Breast epithelium (tissue), 4 donors: ENCODE data around the gene FAH. TPM values are rescaled to one million over a fixed set of nuclear protein-coding genes. Genes with fewer than 3 reads are reported as not detected.

Experiments used
- DNase-seq, 2 donors: peaks; one replicate each; pipeline ENCODE4 v3.0.0-alpha.2; 2019; ENCODE audit warnings: low spot score in 2 of 2
- H3K27ac ChIP-seq, 2 donors: fragments of 200-600 bp; sonication (generic) in 1 of 2; one replicate each; pipeline ENCODE4 v1.5.1; 2016 to 2019; ENCODE audit warnings: mild to moderate bottlenecking in 1 of 2
- H3K27me3 ChIP-seq, 2 donors: fragments of 200-600 bp; sonication (generic) in 1 of 2; one replicate each; pipeline versions ENCODE4 v1.5.1 to v1.6.0; 2017 to 2019; ENCODE audit warnings: control low read depth in 1 of 2, mild to moderate bottlenecking in 1 of 2
- H3K36me3 ChIP-seq: fragments of 200-600 bp; one replicate; pipeline ENCODE4 v1.5.1; 2019
- H3K4me1 ChIP-seq, 2 donors: fragments of 200-600 bp; sonication (generic); one replicate each; pipeline ENCODE4 v1.5.1; 2016 to 2019; ENCODE audit warnings: control low read depth in 1 of 2
- H3K4me3 ChIP-seq, 3 donors: fragments of 200-600 bp; sonication (generic); 1 replicate in 2 of 3; 2 replicates in 1 of 3; pipeline ENCODE4 v1.5.1; 2016 to 2019; ENCODE audit warnings: mild to moderate bottlenecking in 3 of 3, moderate library complexity in 2 of 3
- H3K9me3 ChIP-seq, 2 donors: fragments of 200-600 bp; sonication (generic) in 1 of 2; one replicate each; pipeline ENCODE4 v1.5.1; 2016 to 2019; ENCODE audit warnings: control low read depth in 1 of 2
- POLR2A ChIP-seq: fragments of 450-650 bp; IDR thresholded peaks from one replicate; pipeline ENCODE4 v1.6.1; 2016; ENCODE audit warnings: antibody characterized with exemption, mild to moderate bottlenecking, moderate library complexity
- POLR2AphosphoS5 ChIP-seq, 3 donors: sonication (generic); formaldehyde crosslinking; IDR thresholded peaks; one replicate each; pipeline ENCODE4 v1.6.1; 2017; ENCODE audit warnings: antibody characterized with exemption in 3 of 3
- intact Hi-C: fragments of 100-400 bp; cut with DNase I; formaldehyde crosslinking; loops from one replicate; pipeline ENCODE4 v1.15.1; 2023; ENCODE audit warnings: low total_unique reads
- total RNA-seq, 3 donors: library from RNA; depleted of rRNA; stranded (reverse); fragments of >200 nt; gene quantifications; one replicate each; pipeline ENCODE4 v1.1.0, GENCODE V29; 2016
- TF ChIP-seq, protein P1 (sequence below), 3 donors: fragments of 450-650 bp; IDR thresholded peaks; one replicate each; pipeline ENCODE4 v1.5.1; 2016 to 2017; ENCODE audit warnings: antibody characterized with exemption in 3 of 3, mild to moderate bottlenecking in 3 of 3, moderate library complexity in 3 of 3

FAH gene
- total RNA-seq, 3 donors from 2014 or later = 48.8 to 164 (median 50.9) TPM

DNA sequence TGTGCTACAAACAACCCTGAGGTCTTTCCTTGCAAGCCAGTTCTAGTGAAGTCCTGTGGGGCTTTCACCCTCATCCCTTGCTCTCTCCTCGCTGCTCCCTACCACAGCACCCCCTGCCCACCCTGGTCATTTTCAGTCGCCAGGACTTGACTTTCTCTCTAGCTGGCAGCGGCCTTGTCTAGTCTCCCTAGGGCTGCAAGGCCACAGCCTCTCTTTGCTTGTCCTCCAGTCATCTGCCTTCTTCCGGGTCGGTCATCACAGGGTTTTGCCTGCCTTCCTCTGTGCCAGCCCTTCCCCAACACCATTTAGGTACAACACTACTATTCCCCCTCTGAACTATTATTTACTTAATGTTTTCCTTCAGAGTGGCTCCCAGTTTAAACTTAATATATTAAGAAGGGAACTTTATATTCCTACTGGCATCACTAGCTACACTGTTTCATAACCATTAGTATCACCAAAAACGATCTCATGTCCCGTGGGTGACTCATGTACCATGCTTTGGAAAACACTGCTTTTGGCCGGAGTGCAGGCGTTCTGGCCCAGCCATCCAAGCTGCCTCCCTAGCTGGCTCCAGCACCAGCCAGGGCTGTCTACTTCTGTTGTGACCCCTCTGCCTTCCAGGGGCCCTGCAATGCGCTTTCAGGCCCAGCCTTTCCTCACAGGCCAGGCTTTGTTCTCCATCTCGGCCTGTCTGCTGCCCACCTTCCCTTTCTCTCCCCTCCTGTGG, 21.4 kb downstream of the FAH start:
- intact Hi-C loops = no loop called here
- H3K4me1 ChIP-seq = peaks cover 0 to 18% of the 10 kb centered on the region in 2 donors
- H3K36me3 ChIP-seq = no peaks in the 10 kb centered on the region
- peak; percentile 76 to 80 for DNase-seq
- no peaks in the 10 kb centered on the region for H3K27me3 ChIP-seq
- no peak overlapping the region for H3K4me3 ChIP-seq
- no peaks in the 10 kb centered on the region for H3K9me3 ChIP-seq
- H3K27ac ChIP-seq = peak overlapping the region; percentile 68 to 75
- TF ChIP-seq POLR2A (no peak), POLR2AphosphoS5 (IDR thresholded peaks at IDR 0.05) (peak in 1 of 3 donors; percentile 26)
- TF ChIP-seq, protein P1, sequence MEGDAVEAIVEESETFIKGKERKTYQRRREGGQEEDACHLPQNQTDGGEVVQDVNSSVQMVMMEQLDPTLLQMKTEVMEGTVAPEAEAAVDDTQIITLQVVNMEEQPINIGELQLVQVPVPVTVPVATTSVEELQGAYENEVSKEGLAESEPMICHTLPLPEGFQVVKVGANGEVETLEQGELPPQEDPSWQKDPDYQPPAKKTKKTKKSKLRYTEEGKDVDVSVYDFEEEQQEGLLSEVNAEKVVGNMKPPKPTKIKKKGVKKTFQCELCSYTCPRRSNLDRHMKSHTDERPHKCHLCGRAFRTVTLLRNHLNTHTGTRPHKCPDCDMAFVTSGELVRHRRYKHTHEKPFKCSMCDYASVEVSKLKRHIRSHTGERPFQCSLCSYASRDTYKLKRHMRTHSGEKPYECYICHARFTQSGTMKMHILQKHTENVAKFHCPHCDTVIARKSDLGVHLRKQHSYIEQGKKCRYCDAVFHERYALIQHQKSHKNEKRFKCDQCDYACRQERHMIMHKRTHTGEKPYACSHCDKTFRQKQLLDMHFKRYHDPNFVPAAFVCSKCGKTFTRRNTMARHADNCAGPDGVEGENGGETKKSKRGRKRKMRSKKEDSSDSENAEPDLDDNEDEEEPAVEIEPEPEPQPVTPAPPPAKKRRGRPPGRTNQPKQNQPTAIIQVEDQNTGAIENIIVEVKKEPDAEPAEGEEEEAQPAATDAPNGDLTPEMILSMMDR (IDR thresholded peaks at IDR 0.05) = no peak

DNA sequence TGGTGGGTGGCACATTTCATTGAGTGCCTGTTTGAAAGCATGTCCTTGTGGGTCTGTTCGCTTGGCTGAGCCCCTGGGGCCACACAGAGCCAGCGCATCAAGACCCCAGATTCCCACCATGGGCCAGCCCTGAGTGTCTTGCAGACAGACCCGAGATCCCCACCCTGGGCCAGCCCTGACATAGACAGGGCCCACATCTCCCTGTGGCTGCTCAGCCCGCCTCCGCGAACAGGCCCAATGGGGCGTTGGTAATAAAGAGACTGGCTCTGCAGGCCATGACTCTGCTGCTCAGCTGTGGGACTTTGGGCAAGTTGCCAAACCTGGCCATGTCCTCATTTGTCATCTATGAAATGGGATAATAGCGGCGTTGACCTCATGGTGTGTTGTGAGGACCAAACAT, 22.6 kb downstream of the FAH start:
- no peaks in the 10 kb centered on the region for H3K36me3 ChIP-seq
- TF ChIP-seq, protein P1 (IDR thresholded peaks at IDR 0.05) = no peak
- TF ChIP-seq POLR2AphosphoS5 (IDR thresholded peaks at IDR 0.05) (no peak), POLR2A (no peak)
- DNase-seq = no peak
- intact Hi-C loops = no loop called here
- H3K27ac ChIP-seq = no peak overlapping the region
- H3K4me3 ChIP-seq = no peak overlapping the region
- H3K9me3 ChIP-seq = no peaks in the 10 kb centered on the region
- H3K27me3 ChIP-seq = no peaks in the 10 kb centered on the region
- peaks cover 0 to 18% of the 10 kb centered on the region in 2 donors for H3K4me1 ChIP-seq

DNA sequence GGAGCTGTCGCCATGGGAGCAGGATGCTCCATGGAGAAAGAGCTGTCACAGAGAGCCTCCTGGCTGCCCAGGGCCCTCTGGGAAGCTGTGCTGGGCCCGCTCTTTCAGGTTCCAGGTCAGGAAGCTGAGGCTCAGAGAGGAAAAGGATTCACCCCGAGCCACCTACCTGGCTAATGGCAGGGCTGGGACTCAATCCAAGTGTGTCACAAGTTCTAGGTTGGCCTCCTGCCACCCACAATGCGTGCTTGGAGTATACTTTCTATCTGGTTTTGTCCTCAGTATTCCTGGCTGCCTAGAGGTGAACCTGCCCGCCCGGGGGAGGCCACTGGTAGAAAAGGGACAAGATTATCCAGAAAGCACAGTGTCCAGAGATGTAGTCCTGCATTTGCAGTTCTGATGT, 23.6 kb downstream of the FAH start:
- Histone ChIP-seq H3K27ac (no peak overlapping the region), H3K36me3 (no peaks in the 10 kb centered on the region), H3K4me1 (peaks cover 0 to 18% of the 10 kb centered on the region in 2 donors), H3K27me3 (no peaks in the 10 kb centered on the region), H3K4me3 (no peak overlapping the region), H3K9me3 (no peaks in the 10 kb centered on the region)
- intact Hi-C loops = no loop called here
- peak; percentile 53 to 70 for DNase-seq
- TF ChIP-seq POLR2AphosphoS5 (IDR thresholded peaks at IDR 0.05) = no peak
- TF ChIP-seq, protein P1 (IDR thresholded peaks at IDR 0.05) = no peak
- no peak for TF ChIP-seq POLR2A

DNA sequence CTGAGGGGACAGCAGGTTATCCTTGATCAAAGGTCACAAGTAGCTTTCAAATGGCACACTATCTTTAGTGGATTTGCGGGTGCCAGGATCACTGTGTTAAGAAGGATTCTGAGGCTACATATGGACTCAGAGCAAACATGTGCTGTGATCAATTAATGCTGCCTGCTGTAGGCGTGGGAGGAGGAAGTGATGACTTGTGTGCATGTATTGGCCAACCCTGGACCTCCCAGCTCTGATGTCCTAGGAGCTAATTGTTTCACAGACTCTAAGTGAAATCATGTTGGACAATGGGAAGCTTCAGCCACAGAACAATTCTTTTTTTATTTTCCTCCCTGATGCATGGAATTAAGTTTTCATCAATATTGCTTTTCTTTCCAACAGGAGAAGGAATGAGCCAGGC, 24.4 kb downstream of the FAH start:
- Histone ChIP-seq H3K27me3 (no peaks in the 10 kb centered on the region), H3K4me1 (peaks cover 0 to 18% of the 10 kb centered on the region in 2 donors), H3K36me3 (no peaks in the 10 kb centered on the region), H3K4me3 (no peak overlapping the region), H3K9me3 (no peaks in the 10 kb centered on the region), H3K27ac (no peak overlapping the region)
- TF ChIP-seq, protein P1 (IDR thresholded peaks at IDR 0.05) = no peak
- TF ChIP-seq POLR2AphosphoS5 (IDR thresholded peaks at IDR 0.05) (no peak), POLR2A (no peak)
- intact Hi-C loops = no loop called here
- DNase-seq = no peak

DNA sequence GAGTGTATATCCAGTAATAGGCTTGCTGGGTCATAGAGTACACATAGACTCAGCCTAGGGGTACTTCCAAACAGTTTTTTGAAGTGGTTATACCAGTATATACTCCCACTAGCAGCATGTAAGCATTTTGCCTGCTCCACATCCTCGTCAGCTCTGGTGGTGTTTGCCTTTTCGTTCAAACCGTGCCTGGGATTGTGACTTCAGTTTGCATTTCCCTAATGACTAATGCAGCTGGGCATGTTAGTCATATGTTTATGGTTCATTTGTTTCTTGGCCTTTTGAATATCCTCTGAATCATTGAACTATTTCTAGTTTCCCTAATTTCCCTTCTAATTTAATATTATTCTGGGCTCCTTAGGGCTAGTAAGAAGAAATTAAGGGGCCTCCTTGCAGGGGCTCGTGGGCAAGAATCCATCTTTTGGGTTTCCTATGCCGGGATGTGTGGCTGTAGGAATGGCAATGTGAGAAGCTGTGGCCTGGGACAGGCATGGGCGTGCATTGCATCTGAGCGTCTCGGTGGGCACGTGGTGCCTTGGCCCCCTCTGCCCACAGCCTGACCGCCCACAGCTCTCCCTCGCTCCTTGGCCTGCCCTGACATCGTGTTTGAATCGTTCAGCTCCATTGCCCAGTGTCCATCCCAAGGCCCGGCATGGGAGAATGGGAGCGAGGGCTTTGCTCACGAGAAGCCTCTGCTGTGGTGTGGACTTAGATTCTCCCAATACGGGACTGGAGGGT, 26.4 kb downstream of the FAH start:
- Histone ChIP-seq H3K9me3 (no peaks in the 10 kb centered on the region), H3K36me3 (no peaks in the 10 kb centered on the region), H3K27ac (no peak overlapping the region), H3K4me3 (no peak overlapping the region), H3K27me3 (no peaks in the 10 kb centered on the region), H3K4me1 (peaks cover 0 to 8% of the 10 kb centered on the region in 2 donors)
- no peak for DNase-seq
- TF ChIP-seq, protein P1 (IDR thresholded peaks at IDR 0.05) = no peak
- TF ChIP-seq POLR2AphosphoS5 (IDR thresholded peaks at IDR 0.05) (no peak), POLR2A (no peak)
- intact Hi-C loops = no loop called here
